Measurements from ENCODE around the gene CD69.

DNA sequence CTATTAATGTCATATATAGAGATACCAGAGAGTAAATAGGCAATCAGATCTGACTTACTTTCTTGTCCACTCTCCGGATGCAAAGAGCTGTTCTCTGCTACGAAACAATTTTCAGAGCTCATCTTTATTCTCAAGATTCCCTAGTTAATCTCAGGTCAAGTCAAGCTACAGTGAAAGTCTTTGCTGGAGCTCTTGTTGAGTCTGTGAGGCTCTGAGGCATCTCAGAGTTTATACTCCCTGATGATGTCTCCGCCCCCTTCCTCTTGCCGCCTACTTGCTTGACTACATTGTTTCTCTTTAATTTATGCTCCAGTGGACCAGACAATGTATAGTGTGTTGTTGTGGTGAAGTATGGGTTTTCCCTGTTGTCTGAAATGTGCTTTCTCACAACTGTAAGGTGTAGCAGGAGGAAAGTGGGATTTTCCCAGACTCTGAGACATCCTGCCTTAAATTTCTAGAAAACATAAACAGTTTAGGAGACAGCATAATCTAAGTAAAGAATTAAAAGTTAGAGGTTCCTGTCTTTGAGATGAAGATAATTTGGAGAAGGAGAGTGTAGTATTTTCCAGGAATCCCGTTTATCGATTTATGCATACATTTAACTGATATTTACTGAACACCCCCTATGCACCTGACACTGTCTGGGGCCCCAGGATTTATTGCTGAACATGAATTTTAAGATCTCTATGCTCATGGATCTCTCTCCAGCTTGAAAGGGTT, at the start of gene CD69:
- no peak for TF ChIP-seq TAF1 (IDR thresholded peaks at IDR 0.05; ENCODE audit: borderline replicate concordance, insufficient read depth, low read length)
- no peak for TF ChIP-seq POLR2AphosphoS5 (IDR thresholded peaks at IDR 0.05; ENCODE audit: low read depth, low read length)
- TF ChIP-seq, protein P1, sequence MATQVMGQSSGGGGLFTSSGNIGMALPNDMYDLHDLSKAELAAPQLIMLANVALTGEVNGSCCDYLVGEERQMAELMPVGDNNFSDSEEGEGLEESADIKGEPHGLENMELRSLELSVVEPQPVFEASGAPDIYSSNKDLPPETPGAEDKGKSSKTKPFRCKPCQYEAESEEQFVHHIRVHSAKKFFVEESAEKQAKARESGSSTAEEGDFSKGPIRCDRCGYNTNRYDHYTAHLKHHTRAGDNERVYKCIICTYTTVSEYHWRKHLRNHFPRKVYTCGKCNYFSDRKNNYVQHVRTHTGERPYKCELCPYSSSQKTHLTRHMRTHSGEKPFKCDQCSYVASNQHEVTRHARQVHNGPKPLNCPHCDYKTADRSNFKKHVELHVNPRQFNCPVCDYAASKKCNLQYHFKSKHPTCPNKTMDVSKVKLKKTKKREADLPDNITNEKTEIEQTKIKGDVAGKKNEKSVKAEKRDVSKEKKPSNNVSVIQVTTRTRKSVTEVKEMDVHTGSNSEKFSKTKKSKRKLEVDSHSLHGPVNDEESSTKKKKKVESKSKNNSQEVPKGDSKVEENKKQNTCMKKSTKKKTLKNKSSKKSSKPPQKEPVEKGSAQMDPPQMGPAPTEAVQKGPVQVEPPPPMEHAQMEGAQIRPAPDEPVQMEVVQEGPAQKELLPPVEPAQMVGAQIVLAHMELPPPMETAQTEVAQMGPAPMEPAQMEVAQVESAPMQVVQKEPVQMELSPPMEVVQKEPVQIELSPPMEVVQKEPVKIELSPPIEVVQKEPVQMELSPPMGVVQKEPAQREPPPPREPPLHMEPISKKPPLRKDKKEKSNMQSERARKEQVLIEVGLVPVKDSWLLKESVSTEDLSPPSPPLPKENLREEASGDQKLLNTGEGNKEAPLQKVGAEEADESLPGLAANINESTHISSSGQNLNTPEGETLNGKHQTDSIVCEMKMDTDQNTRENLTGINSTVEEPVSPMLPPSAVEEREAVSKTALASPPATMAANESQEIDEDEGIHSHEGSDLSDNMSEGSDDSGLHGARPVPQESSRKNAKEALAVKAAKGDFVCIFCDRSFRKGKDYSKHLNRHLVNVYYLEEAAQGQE (IDR thresholded peaks at IDR 0.05; ENCODE audit: insufficient read depth in 1 of 2, low read depth in 2 of 2, low read length in 2 of 2) = no peak
- TF ChIP-seq SIN3A (IDR thresholded peaks at IDR 0.05; ENCODE audit: borderline replicate concordance, insufficient read depth, low read length) = no peak
- TF ChIP-seq FOXP2 (optimal IDR thresholded peaks at IDR 0.05; ENCODE audit: borderline replicate concordance, extremely low read depth, extremely low read length, insufficient read depth) = no peak
